Lung (tissue), 12 donors: ENCODE data around the gene PHF2. TPM values are rescaled to one million over a fixed set of nuclear protein-coding genes. Genes with fewer than 3 reads are reported as not detected.

Experiments
- ATAC-seq: fragments of 200-7000 bp; cut with Tn5 transposase; one replicate; pipeline ENCODE4 v1.9.1; 2020; ENCODE audit warnings: moderate number of reproducible peaks; ENCODE audit not compliant: insufficient read depth, low FRiP score
- DNase-seq, 3 donors: peaks; one replicate each; pipeline ENCODE4 v3.0.0-alpha.2; 2013 to 2017
- H3K27ac ChIP-seq, 2 donors: one replicate each; pipeline ENCODE4 v1.5.1; 2013; ENCODE audit warnings: mild to moderate bottlenecking in 2 of 2, moderate library complexity in 2 of 2, control low read depth in 1 of 2, inconsistent platforms in 1 of 2, low read depth in 1 of 2, low read length in 1 of 2
- H3K27me3 ChIP-seq, 3 donors: one replicate each; pipeline ENCODE4 v1.5.1; 2013; ENCODE audit warnings: low read length in 2 of 3; ENCODE audit not compliant: control insufficient read depth in 3 of 3, insufficient read depth in 3 of 3
- H3K36me3 ChIP-seq, 4 donors: one replicate each; pipeline ENCODE4 v1.5.1; 2013; ENCODE audit warnings: low read length in 4 of 4, mild to moderate bottlenecking in 1 of 4, moderate library complexity in 1 of 4; ENCODE audit not compliant: control insufficient read depth in 4 of 4, insufficient read depth in 4 of 4
- H3K4me1 ChIP-seq, 5 donors: one replicate each; pipeline ENCODE4 v1.5.1; 2013; ENCODE audit warnings: low read length in 5 of 5, mild to moderate bottlenecking in 2 of 5, moderate library complexity in 1 of 5; ENCODE audit not compliant: control insufficient read depth in 5 of 5, insufficient read depth in 5 of 5
- H3K4me3 ChIP-seq: one replicate; pipeline ENCODE4 v1.5.1; 2013; ENCODE audit warnings: mild to moderate bottlenecking, control low read depth, moderate library complexity
- H3K9ac ChIP-seq, 2 donors: one replicate each; pipeline ENCODE4 v1.5.1; 2013; ENCODE audit warnings: low read length in 2 of 2, control low read depth in 1 of 2; ENCODE audit not compliant: insufficient read depth in 1 of 2
- H3K9me3 ChIP-seq, 4 donors: one replicate each; pipeline ENCODE4 v1.5.1; 2013; ENCODE audit warnings: low read length in 3 of 4, mild to moderate bottlenecking in 1 of 4, moderate library complexity in 1 of 4; ENCODE audit not compliant: control insufficient read depth in 4 of 4, insufficient read depth in 3 of 4
- CTCF ChIP-seq: IDR thresholded peaks from 2 replicates; pipeline ENCODE4 v1.5.1; 2012; ENCODE audit warnings: mild to moderate bottlenecking; ENCODE audit errors: control extremely low read depth, extremely low read depth
- WGBS, 2 donors: extraction: QIAGEN DNeasy Blood & Tissue Kit; methylation state at CpG; one replicate each; pipeline ENCODE4 v1.1.7; 2013; 5-methylcytosine and 5-hydroxymethylcytosine counted together
- polyA plus RNA-seq, 2 donors: library from polyadenylated mRNA; stranded (reverse); fragments of 200-250 nt; gene quantifications; one replicate each; pipeline ENCODE4 v1.2.1, GENCODE V29; 2013
- total RNA-seq, 2 donors: library from RNA; depleted of rRNA in 1 of 2; stranded (reverse); fragments of >200 nt in 1 of 2; gene quantifications; one replicate each; pipeline ENCODE4 v1.2.1, GENCODE V29; 2014 to 2021
- donor health status: control.
- donor health status: control.
- donor health status: Bipolar disorder and iron deficiency.
- donor health status: healthy.
- donor health status: DM: yes; HTN: yes; CAD: no.

Gene PHF2
- total and polyA plus RNA-seq, 4 donors, result 20.1 to 33.6 (median 30.2) TPM

GRCh38 chr9:93693129-93693528 lies 116.7 kb downstream of the PHF2 start:
- H3K27ac ChIP-seq, result no peak overlapping the region
- no peaks in the 10 kb centered on the region for H3K36me3 ChIP-seq
- ATAC-seq, result no peak
- 86 to 92% methylated on average over 3 of the region's 3 CpGs for WGBS, 2 donors
- peaks cover 0 to 11% (median 5%) of the 10 kb centered on the region in 4 donors for H3K9me3 ChIP-seq
- H3K4me3 ChIP-seq, result no peak overlapping the region
- no peak for TF ChIP-seq CTCF
- H3K9ac ChIP-seq, result no peak overlapping the region
- no peaks in the 10 kb centered on the region for H3K27me3 ChIP-seq
- DNase-seq, result no peak
- H3K4me1 ChIP-seq, result no peaks in the 10 kb centered on the region

- WGBS, 2 donors, result 88 to 92% methylated on average over 28 of the region's 28 CpGs
- no peak for DNase-seq
- TF ChIP-seq CTCF, result no peak
Measured at GRCh38 chr9:93697352-93698139, 121.2 kb downstream of the PHF2 start.

DNA sequence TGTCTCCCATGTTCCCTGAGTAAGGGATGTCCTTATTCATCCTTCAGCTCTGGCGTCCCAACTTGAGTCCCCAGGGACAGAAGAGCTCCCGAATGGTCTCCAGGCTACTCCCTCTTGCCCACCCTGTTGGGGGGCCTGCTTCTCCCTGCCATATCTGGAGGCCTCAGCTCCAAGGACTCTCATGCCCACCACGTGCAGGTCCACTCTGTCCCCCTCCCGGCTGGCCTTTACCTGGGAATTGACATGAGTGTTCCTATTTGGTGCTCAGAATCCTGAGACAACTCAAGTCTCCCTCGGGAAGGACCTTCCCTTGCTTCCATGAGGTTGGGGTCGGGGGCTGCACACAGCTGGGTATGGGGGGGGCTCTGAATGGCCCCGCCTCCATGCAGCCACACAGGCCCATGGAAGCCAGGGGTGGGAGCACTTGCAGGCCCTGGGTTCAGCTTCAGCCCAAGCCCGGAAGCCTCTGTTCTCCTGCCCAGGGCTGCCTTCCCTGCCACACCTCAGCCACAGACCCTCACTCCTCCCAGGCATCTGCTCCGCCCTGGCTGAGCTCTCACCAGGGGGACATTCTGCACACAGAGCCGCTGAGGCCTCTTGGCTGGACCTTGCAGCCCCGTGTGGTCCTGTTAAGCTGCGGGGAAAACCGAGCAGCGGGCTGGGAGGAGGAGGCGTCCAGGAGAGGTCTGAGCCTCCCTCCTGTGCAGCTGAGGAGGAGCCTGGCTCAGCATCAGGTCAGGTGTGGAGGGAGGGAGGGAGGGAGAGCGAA lies 121.9 kb downstream of the PHF2 start:
- no peak for TF ChIP-seq CTCF
- H3K27ac ChIP-seq, result no peak overlapping the region
- 83% methylated on average over 16 of the region's 16 CpGs for WGBS, 2 donors
- peaks cover 0 to 20% (median 0%) of the 10 kb centered on the region in 4 donors for H3K9me3 ChIP-seq
- H3K27me3 ChIP-seq, result no peaks in the 10 kb centered on the region
- no peaks in the 10 kb centered on the region for H3K36me3 ChIP-seq
- H3K4me1 ChIP-seq, result no peaks in the 10 kb centered on the region
- no peak overlapping the region for H3K9ac ChIP-seq
- DNase-seq (no peak), ATAC-seq (no peak)
- no peak overlapping the region for H3K4me3 ChIP-seq

More at GRCh38 chr9:93697352-93698139, 121.2 kb downstream of the PHF2 start:
- H3K4me3 ChIP-seq, result no peak overlapping the region
- no peak overlapping the region for H3K9ac ChIP-seq
- H3K9me3 ChIP-seq, result peaks cover 0 to 20% (median 0%) of the 10 kb centered on the region in 4 donors
- no peaks in the 10 kb centered on the region for H3K36me3 ChIP-seq
- no peak overlapping the region for H3K27ac ChIP-seq
- no peaks in the 10 kb centered on the region for H3K4me1 ChIP-seq
- H3K27me3 ChIP-seq, result no peaks in the 10 kb centered on the region
- ATAC-seq, result no peak
